Heart right ventricle (tissue), 16 donors: Measurements from ENCODE around the gene ATP8B2. TPM values are rescaled to one million over a fixed set of nuclear protein-coding genes. Genes with fewer than 3 reads are reported as not detected.

Experiments used
- ATAC-seq, 8 donors: fragments of 200-7000 bp; cut with Tn5 transposase; one replicate each; pipeline ENCODE4 v1.9.1; 2020; ENCODE audit warnings: mild to moderate bottlenecking in 8 of 8, moderate library complexity in 8 of 8, moderate number of reproducible peaks in 1 of 8
- DNase-seq, 2 donors: peaks; one replicate each; pipeline ENCODE4 v3.0.0-alpha.2; 2020
- H3K27ac ChIP-seq, 10 donors: fragments of 200-600 bp; sonication (generic) in 2 of 10; one replicate each; pipeline versions ENCODE4 v1.5.0 to v1.8.0; 2020 to 2022; ENCODE audit warnings: mild to moderate bottlenecking in 3 of 10
- H3K27me3 ChIP-seq, 7 donors: fragments of 200-600 bp; one replicate each; pipeline ENCODE4 v1.8.0; 2021 to 2022; ENCODE audit warnings: mild to moderate bottlenecking in 2 of 7
- H3K36me3 ChIP-seq, 9 donors: fragments of 200-600 bp; sonication (generic) in 1 of 9; one replicate each; pipeline versions ENCODE4 v1.5.0 to v1.8.0; 2020 to 2022; ENCODE audit warnings: mild to moderate bottlenecking in 2 of 9
- H3K4me1 ChIP-seq, 9 donors: fragments of 200-600 bp; sonication (generic) in 1 of 9; one replicate each; pipeline versions ENCODE4 v1.5.0 to v1.8.0; 2020 to 2022; ENCODE audit warnings: mild to moderate bottlenecking in 4 of 9
- H3K4me3 ChIP-seq, 10 donors: fragments of 200-600 bp; sonication (generic) in 2 of 10; one replicate each; pipeline versions ENCODE4 v1.5.0 to v1.8.0; 2020 to 2022; ENCODE audit warnings: mild to moderate bottlenecking in 7 of 10, moderate library complexity in 2 of 10
- H3K9me3 ChIP-seq, 11 donors: fragments of 200-600 bp in 10 of 11; sonication (generic) in 2 of 11; one replicate each; pipeline versions ENCODE4 v1.5.0 to v1.8.0; 2013 to 2022; ENCODE audit warnings: mild to moderate bottlenecking in 2 of 11, control low read depth in 1 of 11, moderate library complexity in 1 of 11
- WGBS, 2 donors: extraction: QIAGEN DNeasy Blood & Tissue Kit; methylation state at CpG; one replicate each; pipeline ENCODE4 v1.1.7; 2013; ENCODE audit warnings: inconsistent platforms in 1 of 2; 5-methylcytosine and 5-hydroxymethylcytosine counted together
- intact Hi-C, 10 donors: fragments of 100-400 bp; cut with DNase I; formaldehyde crosslinking; loops; one replicate each; pipeline versions ENCODE4 v1.11.1 to v1.14.2; 2022
- polyA plus RNA-seq, 2 donors: library from polyadenylated mRNA; stranded (reverse); fragments of 200-250 nt; gene quantifications; one replicate each; pipeline ENCODE4 v1.2.3, GENCODE V29; 2013
- total RNA-seq, 10 donors: library from RNA; stranded (reverse); fragmentation: NEBNext Ultra II Directional in 3 of 10; extraction: Animal tissue kit (Norgen Biotek cat#: 25700) in 3 of 10; gene quantifications; one replicate each; pipeline versions ENCODE4 v1.2.1 to v1.2.4, GENCODE V29; 2021 to 2023
- TF ChIP-seq, protein P1 (sequence below), 9 donors: fragments of 200-600 bp; sonication (generic) in 2 of 9; IDR thresholded peaks; one replicate each; pipeline versions ENCODE4 v1.5.0 to v1.8.0; 2021 to 2022; ENCODE audit warnings: antibody characterized with exemption in 9 of 9, mild to moderate bottlenecking in 5 of 9, moderate library complexity in 1 of 9
- donor health status: Arrhythmogenic right ventricular cardiomyopathy.
- donor health status: ischemic (EF 13 %, LVEDD 7.1; RV severe dilation, severe dysfunction).
- donor health status: healthy with polysubstance abuse.
- donor health status: DM: no; HTN: yes; CAD: no.
- donor health status: DM: no; HTN: no; CAD: no.
- donor health status: ischemic (EF 25% LVEDD 6.9; RV normal size, moderate dysfunction).
- donor health status: ischemic (EF 25% LVEDD 5.7; RV mildly dilated, moderate dysfunction).
- donor health status: healthy.
- donor health status: DM: yes; HTN: yes; CAD: no.
- donor health status: Ischemic cardiomyopathy.
- donor health status: ischemic (EF 35%, LVEDD 5.7; RV mildly dilated, moderate dysfunction).
- donor health status: nonischemic (EF 11% LVEDD 7.7; RV severe dilation, severe dysfunction).
- donor health status: DM: yes; HTN: yes; CAD: no.
- donor health status: PGD.
- donor health status: ischemic (EF 29% LVEDD 5.4; RV normal size, mild dysfunction).
- donor health status: nonischemic (EF 23%, LVEDD 6.1; RV moderate dilation, normal function).

Gene ATP8B2
- total and polyA plus RNA-seq, 12 donors, result 8.0 to 17.3 (median 13.3) TPM

DNA sequence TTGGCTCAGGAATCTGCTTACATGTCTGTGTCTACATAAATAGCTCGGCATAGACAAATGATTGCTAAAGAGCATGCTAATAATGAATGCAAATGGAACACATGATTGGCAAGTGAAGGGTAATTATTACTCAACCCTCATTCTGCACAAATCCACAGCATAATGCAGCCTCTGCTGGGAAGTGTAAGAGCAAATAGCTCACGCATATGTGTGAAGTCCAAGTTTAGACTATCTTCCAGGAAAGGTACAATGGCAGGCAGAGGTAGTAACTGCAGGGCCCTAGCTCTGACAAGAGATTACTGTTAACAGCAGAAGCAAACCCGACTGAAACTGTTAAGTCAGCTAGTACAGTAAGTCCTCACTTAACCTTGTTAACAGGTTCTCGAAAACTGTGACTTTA, 72.8 kb downstream of the ATP8B2 start:
- Histone ChIP-seq H3K27me3 (no peaks in the 10 kb centered on the region), H3K4me3 (no peak overlapping the region), H3K27ac (no peak overlapping the region), H3K36me3 (no peaks in the 10 kb centered on the region), H3K9me3 (peaks cover 0 to 9% (median 0%) of the 10 kb centered on the region in 11 donors), H3K4me1 (peaks cover 0 to 40% (median 0%) of the 10 kb centered on the region in 9 donors)
- no peak for DNase-seq
- TF ChIP-seq, protein P1, sequence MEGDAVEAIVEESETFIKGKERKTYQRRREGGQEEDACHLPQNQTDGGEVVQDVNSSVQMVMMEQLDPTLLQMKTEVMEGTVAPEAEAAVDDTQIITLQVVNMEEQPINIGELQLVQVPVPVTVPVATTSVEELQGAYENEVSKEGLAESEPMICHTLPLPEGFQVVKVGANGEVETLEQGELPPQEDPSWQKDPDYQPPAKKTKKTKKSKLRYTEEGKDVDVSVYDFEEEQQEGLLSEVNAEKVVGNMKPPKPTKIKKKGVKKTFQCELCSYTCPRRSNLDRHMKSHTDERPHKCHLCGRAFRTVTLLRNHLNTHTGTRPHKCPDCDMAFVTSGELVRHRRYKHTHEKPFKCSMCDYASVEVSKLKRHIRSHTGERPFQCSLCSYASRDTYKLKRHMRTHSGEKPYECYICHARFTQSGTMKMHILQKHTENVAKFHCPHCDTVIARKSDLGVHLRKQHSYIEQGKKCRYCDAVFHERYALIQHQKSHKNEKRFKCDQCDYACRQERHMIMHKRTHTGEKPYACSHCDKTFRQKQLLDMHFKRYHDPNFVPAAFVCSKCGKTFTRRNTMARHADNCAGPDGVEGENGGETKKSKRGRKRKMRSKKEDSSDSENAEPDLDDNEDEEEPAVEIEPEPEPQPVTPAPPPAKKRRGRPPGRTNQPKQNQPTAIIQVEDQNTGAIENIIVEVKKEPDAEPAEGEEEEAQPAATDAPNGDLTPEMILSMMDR (IDR thresholded peaks at IDR 0.05), result no peak
- intact Hi-C loops, result no loop called here
- peak in 1 of 8 donors; percentile 18 for ATAC-seq
- WGBS, 2 donors, result 73 to 74% methylated on average over 4 of the region's 4 CpGs

DNA sequence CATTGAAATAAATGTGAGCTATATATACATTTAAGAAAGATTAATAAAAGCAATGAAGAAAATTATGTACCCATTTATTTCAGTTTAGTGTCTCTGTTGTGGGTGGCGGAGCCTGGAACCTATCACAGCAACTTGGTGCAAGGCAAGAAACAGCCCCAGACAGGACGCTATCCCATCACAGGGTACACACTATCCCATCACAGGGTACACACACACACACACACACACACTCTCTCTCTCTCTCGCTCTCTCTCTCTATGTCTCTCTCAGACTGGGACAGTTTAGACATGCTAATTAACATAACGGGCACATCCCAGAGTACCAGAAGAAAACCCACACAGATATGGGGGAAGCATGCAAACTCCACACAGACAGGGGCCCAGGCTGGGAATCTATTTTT, 73.4 kb downstream of the ATP8B2 start:
- H3K36me3 ChIP-seq, result no peaks in the 10 kb centered on the region
- peaks cover 0 to 45% (median 0%) of the 10 kb centered on the region in 9 donors for H3K4me1 ChIP-seq
- H3K27me3 ChIP-seq, result no peaks in the 10 kb centered on the region
- no peak overlapping the region for H3K4me3 ChIP-seq
- ATAC-seq (no peak), DNase-seq (no peak)
- TF ChIP-seq, protein P1 (IDR thresholded peaks at IDR 0.05), result no peak
- intact Hi-C loops, result no loop called here
- peaks cover 0 to 9% (median 0%) of the 10 kb centered on the region in 11 donors for H3K9me3 ChIP-seq
- no peak overlapping the region for H3K27ac ChIP-seq
- WGBS, 2 donors, result 94 to 95% methylated on average over 4 of the region's 4 CpGs

DNA sequence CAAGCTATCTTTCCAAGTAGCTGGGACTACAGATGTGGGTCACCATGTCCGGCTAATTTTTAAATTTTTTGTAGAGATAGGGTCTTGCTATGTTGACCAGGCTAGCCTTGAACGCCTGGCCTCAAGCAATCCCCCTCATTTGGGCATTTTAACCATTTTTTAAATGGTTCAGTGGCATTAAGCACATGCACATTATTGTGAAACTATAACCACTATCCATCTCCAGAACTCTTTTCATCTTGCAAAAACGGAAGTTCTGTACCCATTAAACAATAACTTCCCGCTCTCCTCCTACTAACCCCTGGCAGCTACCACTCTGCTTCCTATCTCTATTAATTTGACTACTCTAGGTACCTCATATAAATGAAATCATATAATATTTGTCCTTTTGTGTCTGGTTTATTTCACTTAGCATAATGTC, 75.1 kb downstream of the ATP8B2 start:
- Histone ChIP-seq H3K27me3 (no peaks in the 10 kb centered on the region), H3K36me3 (no peaks in the 10 kb centered on the region), H3K4me3 (no peak overlapping the region), H3K4me1 (peaks cover 0 to 59% (median 6%) of the 10 kb centered on the region in 9 donors), H3K27ac (no peak overlapping the region), H3K9me3 (peaks cover 0 to 4% (median 0%) of the 10 kb centered on the region in 11 donors)
- intact Hi-C loops, result loop anchor here in 4 of 10 donors (5.0 to 10.0 kb wide), 4 partner anchors 64 to 144 kb away; partner anchors contain the start of gene ATP8B2 (in 1 of the 4)
- 79 to 90% methylated on average over 4 of the region's 4 CpGs for WGBS, 2 donors
- TF ChIP-seq, protein P1 (IDR thresholded peaks at IDR 0.05), result no peak
- no peak for ATAC-seq
- no peak for DNase-seq

Other genes starting within 250 kb of the ATP8B2 start
- gene NUP210L, start 170.5 kb upstream of the ATP8B2 start, total RNA-seq, result under 1 TPM in 4 of 10 donors, not detected in 6; 0.07 to 0.45 (median 0.18) TPM
- under 1 TPM; 0.01 to 0.07 TPM for gene NUP210L, start 170.5 kb upstream of the ATP8B2 start, polyA plus RNA-seq
- 100 to 1,000 TPM in 7 of 10 donors, 10 to 100 TPM in 3; 75.2 to 345 (median 129) TPM for gene TPM3, start 133.4 kb upstream of the ATP8B2 start, total RNA-seq
- gene TPM3, start 133.4 kb upstream of the ATP8B2 start, polyA plus RNA-seq, result 10 to 100 TPM; 85.9 to 97.6 TPM
- gene CFAP141, start 119.2 kb upstream of the ATP8B2 start, total RNA-seq, result 1 to 10 TPM in 2 of 10 donors, under 1 TPM in 1, not detected in 7; 0.76 to 1.1 (median 1.1) TPM
- gene CFAP141, start 119.2 kb upstream of the ATP8B2 start, polyA plus RNA-seq, result under 1 TPM in 1 of 2 donors, not detected in 1; 0.22 TPM
- gene UBAP2L, start 104.6 kb upstream of the ATP8B2 start, total RNA-seq, result 100 to 1,000 TPM; 103 to 135 (median 112) TPM
- 10 to 100 TPM; 55.2 to 61.8 TPM for gene UBAP2L, start 104.6 kb upstream of the ATP8B2 start, polyA plus RNA-seq
- 100 to 1,000 TPM; 162 to 196 (median 171) TPM for gene HAX1, start 52.9 kb upstream of the ATP8B2 start, total RNA-seq
- 100 to 1,000 TPM; 171 to 313 TPM for gene HAX1, start 52.9 kb upstream of the ATP8B2 start, polyA plus RNA-seq
- gene AQP10, start 4.4 kb upstream of the ATP8B2 start, total RNA-seq, result 1 to 10 TPM in 1 of 10 donors, under 1 TPM in 6, not detected in 3; 0.12 to 1.5 (median 0.48) TPM
- gene AQP10, start 4.4 kb upstream of the ATP8B2 start, polyA plus RNA-seq, result under 1 TPM in 1 of 2 donors, not detected in 1; 0.35 TPM
- 10 to 100 TPM in 5 of 10 donors, 1 to 10 TPM in 5; 6.1 to 16.2 (median 10.0) TPM for gene IL6R, start 79.8 kb downstream of the ATP8B2 start, total RNA-seq
- gene IL6R, start 79.8 kb downstream of the ATP8B2 start, polyA plus RNA-seq, result 1 to 10 TPM; 2.9 to 6.2 TPM
- 1 to 10 TPM; 1.1 to 3.8 (median 1.8) TPM for gene TDRD10, start 176.7 kb downstream of the ATP8B2 start, total RNA-seq
- 10 to 100 TPM in 1 of 2 donors, 1 to 10 TPM in 1; 5.5 to 13.3 TPM for gene TDRD10, start 176.7 kb downstream of the ATP8B2 start, polyA plus RNA-seq
- gene SHE, start 176.9 kb downstream of the ATP8B2 start, total RNA-seq, result 10 to 100 TPM in 7 of 10 donors, 1 to 10 TPM in 3; 7.9 to 19.6 (median 12.5) TPM
- 10 to 100 TPM; 13.7 to 19.6 TPM for gene SHE, start 176.9 kb downstream of the ATP8B2 start, polyA plus RNA-seq
- gene UBE2Q1, start 233.1 kb downstream of the ATP8B2 start, total RNA-seq, result 10 to 100 TPM; 49.1 to 83.5 (median 59.0) TPM
- gene UBE2Q1, start 233.1 kb downstream of the ATP8B2 start, polyA plus RNA-seq, result 10 to 100 TPM; 19.4 to 28.9 TPM
- under 1 TPM in 3 of 10 donors, not detected in 7; 0.06 to 0.13 (median 0.07) TPM for gene CHRNB2, start 242.3 kb downstream of the ATP8B2 start, total RNA-seq
- gene CHRNB2, start 242.3 kb downstream of the ATP8B2 start, polyA plus RNA-seq, result under 1 TPM in 1 of 2 donors, not detected in 1; 0.03 TPM